HFF-Myc (cell line): ENCODE data around the gene GCH1.

Source experiments
- DNase-seq: peaks from one replicate; pipeline ENCODE4 v3.0.0-alpha.2; 2011; ENCODE audit warnings: low read depth; ENCODE audit errors: extremely low read depth
- H3K4me3 ChIP-seq: replicated peaks from 2 replicates; pipeline ENCODE4 v1.5.1; 2011; ENCODE audit warnings: low read depth, mild to moderate bottlenecking, control low read depth, low read length
- CTCF ChIP-seq: IDR thresholded peaks from 2 replicates; pipeline ENCODE4 v1.5.1; 2012; ENCODE audit warnings: mild to moderate bottlenecking, low read depth, low read length, control low read depth; ENCODE audit errors: missing control alignments

Gene GCH1

GRCh38 chr14:54902521-54903420 lies at the start of gene GCH1:
Gene GCH1, minus strand, starts transcription at chr14:54902826. Its CDS starts 163 bp downstream, at chr14:54902663.
- peak within 1 kb of the TSS; percentile 65 for H3K4me3 ChIP-seq
- no peak for DNase-seq
- TF ChIP-seq CTCF = no peak

GRCh38 chr14:54947230-54947629 lies 44.6 kb upstream of the GCH1 start:
- H3K4me3 ChIP-seq = no peak overlapping the region
- TF ChIP-seq CTCF = no peak
- no peak for DNase-seq

GRCh38 chr14:54946500-54946899 lies 43.9 kb upstream of the GCH1 start:
- no peak for DNase-seq
- H3K4me3 ChIP-seq = no peak overlapping the region
- no peak for TF ChIP-seq CTCF

GRCh38 chr14:54944737-54945391 lies 42.2 kb upstream of the GCH1 start:
- no peak for TF ChIP-seq CTCF
- H3K4me3 ChIP-seq = no peak overlapping the region
- DNase-seq = no peak

GRCh38 chr14:54942913-54943312 lies 40.3 kb upstream of the GCH1 start:
- H3K4me3 ChIP-seq = no peak overlapping the region
- DNase-seq = no peak
- TF ChIP-seq CTCF = no peak

GRCh38 chr14:54936816-54937215 lies 34.2 kb upstream of the GCH1 start:
- DNase-seq = no peak
- no peak for TF ChIP-seq CTCF
- no peak overlapping the region for H3K4me3 ChIP-seq
